ENCODE data around the gene VPS52. TPM values are rescaled to one million over a fixed set of nuclear protein-coding genes. Genes with fewer than 3 reads are reported as not detected.
A peak's percentile ranks its signal among the peaks of the same experiment; 100 is the strongest.

VPS52 gene
- total and polyA plus RNA-seq, 9 of the 15 experiments (the other 6 are each of a cell fraction or from before 2014, with no cell fraction given): 24.4 to 103 (median 40.2) TPM

GRCh38 chr6:33299237-33299944 is 27.7 kb upstream of the VPS52 start (continued):
- TF ChIP-seq, protein P1, sequence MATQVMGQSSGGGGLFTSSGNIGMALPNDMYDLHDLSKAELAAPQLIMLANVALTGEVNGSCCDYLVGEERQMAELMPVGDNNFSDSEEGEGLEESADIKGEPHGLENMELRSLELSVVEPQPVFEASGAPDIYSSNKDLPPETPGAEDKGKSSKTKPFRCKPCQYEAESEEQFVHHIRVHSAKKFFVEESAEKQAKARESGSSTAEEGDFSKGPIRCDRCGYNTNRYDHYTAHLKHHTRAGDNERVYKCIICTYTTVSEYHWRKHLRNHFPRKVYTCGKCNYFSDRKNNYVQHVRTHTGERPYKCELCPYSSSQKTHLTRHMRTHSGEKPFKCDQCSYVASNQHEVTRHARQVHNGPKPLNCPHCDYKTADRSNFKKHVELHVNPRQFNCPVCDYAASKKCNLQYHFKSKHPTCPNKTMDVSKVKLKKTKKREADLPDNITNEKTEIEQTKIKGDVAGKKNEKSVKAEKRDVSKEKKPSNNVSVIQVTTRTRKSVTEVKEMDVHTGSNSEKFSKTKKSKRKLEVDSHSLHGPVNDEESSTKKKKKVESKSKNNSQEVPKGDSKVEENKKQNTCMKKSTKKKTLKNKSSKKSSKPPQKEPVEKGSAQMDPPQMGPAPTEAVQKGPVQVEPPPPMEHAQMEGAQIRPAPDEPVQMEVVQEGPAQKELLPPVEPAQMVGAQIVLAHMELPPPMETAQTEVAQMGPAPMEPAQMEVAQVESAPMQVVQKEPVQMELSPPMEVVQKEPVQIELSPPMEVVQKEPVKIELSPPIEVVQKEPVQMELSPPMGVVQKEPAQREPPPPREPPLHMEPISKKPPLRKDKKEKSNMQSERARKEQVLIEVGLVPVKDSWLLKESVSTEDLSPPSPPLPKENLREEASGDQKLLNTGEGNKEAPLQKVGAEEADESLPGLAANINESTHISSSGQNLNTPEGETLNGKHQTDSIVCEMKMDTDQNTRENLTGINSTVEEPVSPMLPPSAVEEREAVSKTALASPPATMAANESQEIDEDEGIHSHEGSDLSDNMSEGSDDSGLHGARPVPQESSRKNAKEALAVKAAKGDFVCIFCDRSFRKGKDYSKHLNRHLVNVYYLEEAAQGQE (IDR thresholded peaks at IDR 0.05; ENCODE audit: borderline replicate concordance): peak; percentile 62
- TF ChIP-seq, protein P1 (CRISPR knock-in tag; IDR thresholded peaks at IDR 0.05; ENCODE audit: low read depth): peak; percentile 68
- 0 out of 2 replicates have a peak, but pooled peaks have one; percentile 7 for TF ChIP-seq ZNF436 (CRISPR knock-in tag; IDR thresholded peaks at IDR 0.05)
- no peak for TF ChIP-seq PCBP2 (IDR thresholded peaks at IDR 0.05; ENCODE audit: low read depth, low read length, poor library complexity, severe bottlenecking)
- TF ChIP-seq ETV5 (CRISPR knock-in tag; IDR thresholded peaks at IDR 0.05; ENCODE audit: low read depth): peak; percentile 81
- peak; percentile 53; the same call in 1 of the 2 replicates for TF ChIP-seq MIER1 (IDR thresholded peaks at IDR 0.05; ENCODE audit: low read depth)
- TF ChIP-seq, protein P2, sequence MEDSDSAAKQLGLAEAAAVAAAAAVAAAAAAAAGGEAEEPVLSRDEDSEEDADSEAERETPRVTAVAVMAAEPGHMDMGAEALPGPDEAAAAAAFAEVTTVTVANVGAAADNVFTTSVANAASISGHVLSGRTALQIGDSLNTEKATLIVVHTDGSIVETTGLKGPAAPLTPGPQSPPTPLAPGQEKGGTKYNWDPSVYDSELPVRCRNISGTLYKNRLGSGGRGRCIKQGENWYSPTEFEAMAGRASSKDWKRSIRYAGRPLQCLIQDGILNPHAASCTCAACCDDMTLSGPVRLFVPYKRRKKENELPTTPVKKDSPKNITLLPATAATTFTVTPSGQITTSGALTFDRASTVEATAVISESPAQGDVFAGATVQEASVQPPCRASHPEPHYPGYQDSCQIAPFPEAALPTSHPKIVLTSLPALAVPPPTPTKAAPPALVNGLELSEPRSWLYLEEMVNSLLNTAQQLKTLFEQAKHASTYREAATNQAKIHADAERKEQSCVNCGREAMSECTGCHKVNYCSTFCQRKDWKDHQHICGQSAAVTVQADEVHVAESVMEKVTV (CRISPR knock-in tag; IDR thresholded peaks at IDR 0.05): peak; percentile 77
- no peak for TF ChIP-seq ZNF589 (CRISPR knock-in tag; IDR thresholded peaks at IDR 0.05; ENCODE audit: low read depth)
- TF ChIP-seq ZNF785 (CRISPR knock-in tag; IDR thresholded peaks at IDR 0.05): no peak
- TF ChIP-seq BHLHE40 (IDR thresholded peaks at IDR 0.05; ENCODE audit: low read length): no peak; the same call in 1 of the 2 replicates
- TF ChIP-seq NONO (IDR thresholded peaks at IDR 0.05; ENCODE audit: low read depth in 2 of 2, low read length in 1 of 2): peak in 1 of 2 experiments; percentile 18; a peak in 1 of 4 replicates
- TF ChIP-seq NFRKB (IDR thresholded peaks at IDR 0.05; ENCODE audit: low read depth): peak; percentile 76
- TF ChIP-seq, protein P3, sequence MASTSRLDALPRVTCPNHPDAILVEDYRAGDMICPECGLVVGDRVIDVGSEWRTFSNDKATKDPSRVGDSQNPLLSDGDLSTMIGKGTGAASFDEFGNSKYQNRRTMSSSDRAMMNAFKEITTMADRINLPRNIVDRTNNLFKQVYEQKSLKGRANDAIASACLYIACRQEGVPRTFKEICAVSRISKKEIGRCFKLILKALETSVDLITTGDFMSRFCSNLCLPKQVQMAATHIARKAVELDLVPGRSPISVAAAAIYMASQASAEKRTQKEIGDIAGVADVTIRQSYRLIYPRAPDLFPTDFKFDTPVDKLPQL (IDR thresholded peaks at IDR 0.05; ENCODE audit: extremely low read depth, insufficient read length): no peak
